ENCODE data around the gene GALNT6. TPM values are rescaled to one million over a fixed set of nuclear protein-coding genes. Genes with fewer than 3 reads are reported as not detected.
A peak's percentile ranks its signal among the peaks of the same experiment; 100 is the strongest.

The GALNT6 gene
- total and polyA plus RNA-seq, 12 donors, result 0.15 to 6.3 (median 0.81) TPM

GRCh38 chr12:51372021-51372420 is 19.2 kb downstream of the GALNT6 start:
- H3K27me3 ChIP-seq, result no peaks in the 10 kb centered on the region
- peaks cover 0 to 31% (median 3%) of the 10 kb centered on the region in 9 donors for H3K4me1 ChIP-seq
- TF ChIP-seq CTCF (IDR thresholded peaks at IDR 0.05), result no peak
- no peak overlapping the region for H3K4me3 ChIP-seq
- no peak for ATAC-seq
- WGBS, 2 donors, result 92 to 96% methylated on average over 2 of the region's 2 CpGs
- peak overlapping the region in 1 of 10 donors; percentile 34 for H3K27ac ChIP-seq
- no peaks in the 10 kb centered on the region for H3K9me3 ChIP-seq
- peaks cover 0 to 14% (median 0%) of the 10 kb centered on the region in 9 donors for H3K36me3 ChIP-seq
- no peak for DNase-seq
- intact Hi-C loops (cut with DNase I), result no loop called here

- H3K4me1 ChIP-seq, result peaks cover 0 to 31% (median 3%) of the 10 kb centered on the region in 9 donors
- intact Hi-C loops (cut with DNase I), result no loop called here
- WGBS, 2 donors, result 48 to 54% methylated on average over 8 of the region's 8 CpGs
- peaks cover 0 to 8% (median 0%) of the 10 kb centered on the region in 9 donors for H3K36me3 ChIP-seq
- H3K27me3 ChIP-seq, result no peaks in the 10 kb centered on the region
- DNase-seq (peak in 1 of 2 donors; percentile 30), ATAC-seq (peak; percentile 57 to 92 (median 82))
- H3K27ac ChIP-seq, result peak overlapping the region in 1 of 10 donors; percentile 34
- no peak for TF ChIP-seq CTCF (IDR thresholded peaks at IDR 0.05)
- H3K9me3 ChIP-seq, result no peaks in the 10 kb centered on the region
- no peak overlapping the region for H3K4me3 ChIP-seq
These were observed 19.8 kb downstream of the GALNT6 start for GRCh38 chr12:51371295-51371953.

GRCh38 chr12:51370667-51371066 is 20.5 kb downstream of the GALNT6 start:
- intact Hi-C loops (cut with DNase I), result no loop called here
- H3K4me1 ChIP-seq, result peaks cover 0 to 31% (median 3%) of the 10 kb centered on the region in 9 donors
- DNase-seq (no peak), ATAC-seq (no peak)
- no peaks in the 10 kb centered on the region for H3K9me3 ChIP-seq
- no peaks in the 10 kb centered on the region for H3K27me3 ChIP-seq
- no peak overlapping the region for H3K27ac ChIP-seq
- WGBS, 2 donors, result 97% methylated on average over 9 of the region's 9 CpGs
- no peak for TF ChIP-seq CTCF (IDR thresholded peaks at IDR 0.05)
- peaks cover 0 to 1% (median 0%) of the 10 kb centered on the region in 9 donors for H3K36me3 ChIP-seq
- no peak overlapping the region for H3K4me3 ChIP-seq

GRCh38 chr12:51369581-51369980 is 21.6 kb downstream of the GALNT6 start:
- no peak overlapping the region for H3K4me3 ChIP-seq
- DNase-seq (no peak), ATAC-seq (no peak)
- H3K36me3 ChIP-seq, result no peaks in the 10 kb centered on the region
- intact Hi-C loops (cut with DNase I), result no loop called here
- H3K9me3 ChIP-seq, result no peaks in the 10 kb centered on the region
- 82 to 83% methylated on average over 4 of the region's 4 CpGs for WGBS, 2 donors
- TF ChIP-seq CTCF (IDR thresholded peaks at IDR 0.05), result no peak
- H3K4me1 ChIP-seq, result peaks cover 0 to 31% (median 3%) of the 10 kb centered on the region in 9 donors
- H3K27me3 ChIP-seq, result no peaks in the 10 kb centered on the region
- H3K27ac ChIP-seq, result peak overlapping the region in 1 of 10 donors; percentile 56
